SIG-M5 treated with dmso at 0.1 percent for 504 hours (cell line): ENCODE results near the gene ZBTB17.
"Not testable (repeated sequence)": the region's sequence is repeated elsewhere in the genome, so short reads cannot be mapped to it uniquely, and the experiment has no call there.

Source experiments
- DNase-seq: peaks from one replicate; lab custom pipeline; 2025; ENCODE audit not compliant: unreplicated experiment; lab: John Stamatoyannopoulos, UW

ZBTB17 gene

DNA sequence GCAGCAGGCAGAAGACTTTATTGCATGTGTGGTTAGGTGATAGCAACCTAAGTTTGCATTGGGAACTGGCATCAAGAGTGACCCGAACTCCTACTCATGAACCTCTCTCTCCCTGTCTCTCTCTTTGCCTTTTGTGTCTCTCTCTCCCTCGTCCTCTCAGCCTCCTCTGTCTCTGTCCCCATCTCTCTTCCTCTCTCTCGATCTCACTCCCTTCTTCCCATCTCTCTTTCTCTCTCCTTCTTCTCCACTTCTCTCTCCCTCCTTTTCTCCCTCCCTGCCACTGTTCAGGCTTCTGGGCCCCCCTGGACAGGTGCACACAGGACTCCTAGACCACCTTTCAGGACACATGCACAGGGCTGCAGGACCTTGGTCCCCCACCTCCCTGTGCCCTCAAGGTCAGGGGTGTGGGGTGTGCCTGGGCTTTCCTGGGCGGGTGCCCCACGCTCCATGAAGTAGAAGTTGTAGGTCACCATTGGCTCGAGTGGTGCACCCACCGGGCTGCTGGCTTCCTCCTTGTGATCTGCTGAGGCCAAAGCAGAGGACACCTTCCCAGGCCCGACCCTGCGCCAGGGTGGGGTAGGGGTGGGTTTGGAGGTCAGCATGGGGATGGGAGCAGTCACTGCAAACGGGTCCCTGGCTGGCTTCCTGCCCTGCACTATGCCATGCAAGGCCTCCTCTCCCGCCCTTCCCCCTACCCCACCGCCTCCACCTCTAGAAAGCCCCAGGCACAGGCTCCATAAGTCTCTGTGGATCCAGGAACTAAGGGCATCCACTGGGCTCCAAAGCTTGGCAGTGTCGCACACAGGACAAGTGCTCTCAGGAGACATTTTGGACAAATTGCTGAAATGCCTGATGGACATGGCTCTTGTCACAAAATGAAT lies 13.2 kb upstream of the ZBTB17 start:
- DNase-seq, result no peak

DNA sequence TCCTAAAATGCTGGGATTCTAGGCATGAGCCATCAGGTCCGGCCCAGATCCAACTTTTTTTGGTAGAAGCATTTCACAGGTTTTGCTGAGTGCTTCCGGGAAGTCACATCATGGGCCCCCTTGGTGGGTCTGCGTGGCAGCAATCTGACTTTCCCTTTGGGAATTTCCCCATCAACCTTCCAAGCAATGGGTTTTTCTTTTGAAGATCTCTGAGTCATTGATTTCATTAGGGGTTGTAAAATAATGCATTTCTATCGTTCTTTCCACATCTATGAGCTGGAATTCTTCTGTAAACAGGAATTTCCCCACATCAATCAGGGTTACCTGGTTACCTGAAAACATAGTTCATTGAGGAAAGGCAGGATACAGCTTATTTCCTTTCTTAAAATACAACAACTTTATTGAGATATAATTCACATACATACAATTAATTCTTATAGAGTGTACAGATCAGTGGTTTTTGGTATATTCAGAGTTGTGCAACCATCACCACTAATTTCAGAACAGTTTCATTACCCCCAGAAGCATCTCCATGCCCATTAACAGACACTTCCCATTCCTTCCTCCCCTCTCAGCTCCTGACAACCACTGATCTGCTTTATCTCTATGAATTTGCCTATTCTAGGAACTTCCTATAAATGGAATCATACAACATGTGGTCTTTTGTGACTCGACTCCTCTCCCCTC lies 9.9 kb upstream of the ZBTB17 start:
- DNase-seq, result peak; percentile 80

DNA sequence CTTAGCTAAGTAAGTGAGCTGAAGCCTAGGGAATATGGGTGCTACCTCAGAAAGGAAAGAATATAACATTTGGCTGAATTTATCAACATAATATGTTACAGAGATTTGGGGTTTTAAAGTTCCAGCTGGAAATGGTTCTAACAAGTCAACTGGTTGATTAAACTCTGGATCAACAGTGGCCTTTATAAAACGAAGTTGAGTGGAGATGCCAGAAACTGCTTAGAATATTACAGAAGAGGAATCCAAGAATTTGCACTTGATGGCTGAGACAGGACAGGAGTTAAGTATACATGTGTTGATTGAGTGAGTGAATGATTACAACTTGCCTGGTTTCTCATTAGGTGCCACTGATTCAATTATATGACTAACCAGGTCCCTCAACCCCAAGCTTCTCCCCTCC lies 7.4 kb upstream of the ZBTB17 start:
- no peak for DNase-seq

DNA sequence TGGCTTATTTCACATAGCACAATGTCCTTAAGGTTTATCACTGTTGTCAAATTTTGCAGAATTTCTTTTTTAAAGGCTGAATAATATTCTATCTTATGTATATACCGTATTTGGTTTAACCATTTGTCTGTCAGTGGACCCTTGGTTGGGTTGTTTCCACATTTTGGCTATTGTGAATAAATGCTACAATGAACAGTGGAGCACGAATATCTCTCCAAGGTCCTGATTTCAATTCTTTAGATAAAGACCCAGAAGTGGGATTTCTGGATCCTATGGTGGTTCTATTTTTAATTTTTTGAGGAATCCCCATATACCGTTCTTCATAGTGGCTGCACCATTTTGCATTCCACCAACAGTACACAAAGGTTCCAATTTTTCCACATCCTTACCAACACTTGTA lies 5.8 kb upstream of the ZBTB17 start:
- no peak for DNase-seq

DNA sequence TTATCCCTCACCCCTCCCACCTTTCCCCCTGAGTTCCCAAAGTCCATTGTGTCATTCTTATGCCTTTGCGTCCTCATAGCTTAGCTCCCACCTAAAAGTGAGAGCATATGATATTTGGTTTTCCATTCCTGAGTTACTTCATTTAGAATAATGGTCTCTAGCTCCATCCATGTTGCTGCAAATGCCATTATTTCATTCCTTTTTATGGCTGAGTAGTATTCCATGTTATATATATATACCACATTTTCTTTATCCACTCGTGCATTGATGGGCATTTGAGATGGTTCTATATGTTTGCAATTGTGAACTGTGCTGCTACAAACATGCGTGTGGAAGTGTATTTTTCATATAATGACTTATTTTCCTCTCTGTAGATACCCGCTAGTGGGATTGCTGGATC lies 2.0 kb upstream of the ZBTB17 start:
- DNase-seq, result not testable (repeated sequence)

DNA sequence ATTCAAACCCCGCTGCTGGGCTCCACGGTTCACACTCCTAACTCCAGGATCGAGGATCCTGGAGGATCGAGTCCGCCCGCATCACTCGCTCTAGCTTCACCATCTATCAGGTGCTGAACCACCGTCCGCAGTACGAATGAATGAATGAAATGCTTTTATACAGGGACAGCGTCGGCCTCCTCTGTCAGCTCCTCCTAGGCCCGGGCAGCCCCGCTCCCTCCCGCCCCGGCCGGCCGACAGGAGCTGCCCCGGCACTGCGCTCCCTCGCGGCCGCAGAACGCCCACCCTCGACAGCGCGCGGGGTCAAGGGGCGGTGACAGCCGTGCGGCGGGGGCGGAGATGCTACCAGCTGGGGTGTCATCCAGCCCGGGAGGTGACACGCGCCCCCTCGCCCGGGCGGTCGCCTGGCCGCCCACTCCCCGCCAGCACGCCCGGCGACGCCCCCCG lies 520 bp downstream of the ZBTB17 start:
- no peak for DNase-seq

DNA sequence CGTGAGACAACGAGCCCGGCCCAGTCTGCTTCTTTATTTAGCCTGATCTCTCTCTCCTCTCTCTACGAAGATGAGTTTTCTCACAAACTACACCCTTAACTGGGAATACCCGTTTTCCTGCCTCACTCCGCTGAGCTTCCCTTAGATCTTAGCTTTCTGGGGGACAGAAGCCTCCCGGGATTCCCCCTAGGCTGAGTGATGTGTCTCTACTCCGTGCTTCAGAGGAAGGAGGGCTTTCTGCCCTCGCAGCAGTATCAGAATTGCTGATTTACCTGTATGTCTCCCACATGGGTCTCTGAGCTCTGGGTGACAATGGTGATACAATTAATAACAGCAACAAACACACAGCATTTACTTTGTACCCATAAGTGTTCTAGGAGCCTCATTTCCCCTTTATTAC lies 1.0 kb downstream of the ZBTB17 start:
- DNase-seq, result no peak

DNA sequence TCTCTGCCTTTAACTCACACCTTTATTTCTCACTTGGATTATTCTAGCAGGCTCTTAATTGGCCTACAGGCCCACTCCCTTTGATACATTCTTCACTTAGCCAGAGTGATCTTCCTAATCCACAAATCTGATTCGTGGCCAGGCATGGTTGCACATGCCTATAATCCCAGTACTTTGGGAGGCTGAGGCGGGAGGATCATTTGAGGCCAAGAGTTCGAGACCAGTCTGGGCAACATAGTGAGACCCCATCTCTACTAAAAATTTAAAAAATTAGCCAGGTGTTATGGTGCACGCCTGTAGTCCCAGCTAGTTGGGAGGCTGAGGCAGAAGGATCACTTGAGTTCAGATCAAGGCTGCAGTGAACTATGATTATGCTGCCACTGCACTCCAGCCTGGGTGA lies 2.1 kb downstream of the ZBTB17 start:
- no peak for DNase-seq

DNA sequence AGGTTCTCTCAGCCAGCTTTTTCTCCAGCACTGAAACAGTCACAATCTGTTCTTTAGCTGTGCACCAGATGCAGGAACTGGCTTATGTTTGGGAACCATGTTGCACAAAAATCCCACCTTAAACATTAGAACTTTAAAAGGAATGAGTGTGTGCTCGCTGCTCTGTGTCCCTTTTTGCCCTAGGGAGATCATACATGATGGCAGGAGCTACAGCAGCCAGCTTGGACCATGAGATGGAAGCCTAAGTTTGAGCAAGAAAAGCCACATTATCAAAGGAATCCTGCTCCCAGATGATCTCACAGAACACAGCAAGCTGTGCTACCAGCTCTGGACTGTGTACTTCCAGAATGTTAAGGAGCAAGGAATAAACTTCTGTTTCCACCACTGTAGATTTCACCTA lies 3.5 kb downstream of the ZBTB17 start:
- no peak for DNase-seq

DNA sequence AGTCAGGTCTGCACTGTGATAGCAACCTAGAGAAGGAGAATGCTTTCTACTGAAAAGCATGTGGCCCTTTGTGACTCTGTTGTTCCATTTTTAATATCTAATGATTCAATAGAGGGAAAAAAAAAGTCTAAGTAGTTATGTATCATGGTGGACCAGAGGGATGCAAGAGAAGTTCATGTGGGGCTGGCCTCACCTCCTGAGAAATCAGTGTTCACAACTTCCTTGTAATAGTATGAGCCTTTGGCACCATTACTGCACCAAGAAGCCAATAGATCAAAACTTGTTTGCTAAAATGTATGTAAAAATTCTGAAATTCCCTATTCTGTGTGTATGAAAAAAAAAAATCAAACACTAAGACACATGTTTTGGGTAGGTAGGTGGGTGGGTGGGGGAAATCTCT lies 5.0 kb downstream of the ZBTB17 start:
- no peak for DNase-seq

DNA sequence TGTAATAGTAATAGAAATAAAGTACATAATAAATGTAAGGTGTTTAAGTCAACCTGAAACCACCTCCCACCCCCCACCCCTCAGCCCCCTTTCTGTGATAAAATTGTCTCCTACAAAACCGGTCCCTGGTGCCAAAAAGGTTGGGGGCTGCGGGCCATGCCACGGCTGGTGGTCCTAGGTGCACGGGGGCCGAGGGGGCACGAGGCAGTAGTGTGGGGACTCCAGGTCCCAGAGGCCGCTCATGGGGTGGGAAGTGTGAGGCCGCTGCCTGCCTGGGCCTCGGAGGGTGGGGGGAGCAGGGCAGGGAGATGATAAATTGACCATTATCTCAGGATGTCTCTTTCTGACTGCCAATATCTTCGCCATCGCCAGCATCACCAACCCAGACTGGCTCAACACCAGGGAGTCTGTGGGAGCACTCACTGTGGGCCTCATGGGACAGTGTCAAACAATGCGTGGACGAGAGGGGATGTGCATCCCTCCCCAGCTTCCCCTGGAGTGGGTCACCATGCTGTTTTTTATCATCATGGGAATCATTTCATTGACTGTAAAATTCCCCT lies 6.5 kb downstream of the ZBTB17 start:
- DNase-seq, result no peak

DNA sequence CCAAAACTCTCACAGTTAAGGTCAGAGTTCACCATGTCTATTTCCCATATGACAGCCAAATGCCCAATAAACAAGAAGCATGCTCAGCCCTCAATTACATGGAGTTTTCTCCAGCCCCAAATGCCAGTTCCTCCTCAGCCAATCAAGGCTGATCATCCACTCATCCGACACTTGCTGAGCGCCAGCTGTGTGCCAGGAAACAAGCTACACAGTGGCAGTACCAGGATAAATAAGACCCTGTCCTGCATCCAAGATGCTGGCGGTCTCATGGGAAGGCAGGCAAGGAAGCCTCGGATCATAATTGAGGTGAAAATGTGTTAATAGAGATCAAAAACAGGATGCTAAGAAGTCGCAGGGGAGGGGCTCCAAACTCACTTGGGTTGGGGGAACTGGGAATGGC lies 7.7 kb downstream of the ZBTB17 start:
- DNase-seq, result no peak

DNA sequence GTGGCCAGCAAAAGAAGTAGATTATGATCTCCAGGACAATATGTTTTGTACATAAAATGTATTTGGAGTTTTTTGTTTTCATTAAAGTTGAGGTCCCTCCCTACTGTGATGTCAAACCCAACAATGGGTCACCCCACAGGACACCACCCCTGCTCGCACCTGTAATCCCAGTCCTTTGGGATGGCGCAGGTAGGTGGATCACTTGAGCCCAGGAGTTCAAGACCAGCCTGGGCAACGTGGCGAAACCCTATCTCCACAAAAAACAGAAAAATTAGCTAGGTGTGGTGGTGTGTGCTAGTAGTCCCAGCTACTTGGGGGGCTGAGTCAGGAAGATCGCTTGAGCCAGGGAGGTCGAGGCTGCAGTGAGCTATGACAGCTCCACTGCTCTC lies 9.0 kb downstream of the ZBTB17 start:
- DNase-seq, result no peak

DNA sequence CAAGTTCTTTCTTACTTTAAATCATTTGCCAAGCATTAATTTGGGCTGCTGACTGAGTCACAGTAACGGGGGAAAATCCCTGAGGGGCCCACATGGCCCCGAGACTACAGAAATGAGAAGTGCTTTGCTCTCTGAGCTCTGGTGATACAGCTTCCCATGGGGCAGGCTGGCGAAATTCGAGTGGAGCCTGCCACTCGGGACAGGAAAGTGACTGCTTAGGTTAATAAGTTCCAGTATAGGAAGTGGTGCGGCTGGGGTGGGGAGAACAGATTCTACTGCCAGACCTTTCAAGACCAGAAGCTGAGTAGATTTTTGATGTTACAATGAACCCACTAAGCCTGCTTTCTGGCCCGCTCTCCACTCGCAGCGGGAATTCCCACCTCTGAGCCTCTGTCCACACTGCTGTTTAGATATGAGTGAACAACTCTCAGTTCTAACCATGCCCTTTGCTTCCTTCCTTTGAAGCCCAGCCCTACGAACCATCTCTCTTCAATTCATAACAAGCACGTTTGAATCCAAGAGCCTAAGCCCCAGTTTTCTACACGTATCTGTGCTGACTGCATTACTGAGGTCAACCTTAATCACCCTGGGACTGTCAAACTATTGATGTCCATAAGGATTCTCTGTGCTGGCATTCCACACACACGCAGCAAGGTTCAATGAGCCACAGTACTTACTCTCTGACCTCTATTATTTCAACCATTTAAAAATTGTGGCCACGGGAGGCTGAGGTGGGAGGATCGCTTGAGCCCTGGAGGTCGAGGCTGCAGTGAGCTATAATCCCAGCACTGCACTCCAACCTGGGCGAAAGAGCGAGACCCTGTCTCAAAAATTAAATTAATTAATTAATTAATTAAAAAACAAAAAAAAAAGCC lies 9.6 kb downstream of the ZBTB17 start:
- DNase-seq, result peak; percentile 12

DNA sequence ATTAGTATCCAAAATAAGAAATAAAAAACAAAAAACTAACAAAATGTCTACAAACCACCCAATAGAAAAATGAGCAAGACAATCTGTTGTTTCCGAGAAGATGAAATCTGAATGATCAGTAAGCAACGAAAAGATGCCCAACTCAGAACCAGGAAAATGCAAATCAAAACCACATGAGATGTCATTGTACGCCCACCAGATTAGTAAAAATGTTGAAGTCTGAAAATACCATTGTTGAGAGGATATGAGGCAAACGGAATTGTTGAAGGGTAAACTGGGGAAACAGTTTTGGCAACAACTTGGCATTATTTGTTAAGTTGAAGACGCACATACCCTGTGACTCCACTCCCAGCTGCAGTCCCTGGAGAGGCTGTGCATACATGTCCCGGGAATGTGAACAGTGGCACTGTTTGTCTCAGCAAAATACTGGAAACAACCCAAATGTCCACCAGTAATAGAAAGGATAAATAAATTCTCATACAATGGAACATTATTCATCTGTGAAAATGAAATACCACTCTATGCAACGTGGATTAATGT lies 10.6 kb downstream of the ZBTB17 start:
- DNase-seq, result no peak

DNA sequence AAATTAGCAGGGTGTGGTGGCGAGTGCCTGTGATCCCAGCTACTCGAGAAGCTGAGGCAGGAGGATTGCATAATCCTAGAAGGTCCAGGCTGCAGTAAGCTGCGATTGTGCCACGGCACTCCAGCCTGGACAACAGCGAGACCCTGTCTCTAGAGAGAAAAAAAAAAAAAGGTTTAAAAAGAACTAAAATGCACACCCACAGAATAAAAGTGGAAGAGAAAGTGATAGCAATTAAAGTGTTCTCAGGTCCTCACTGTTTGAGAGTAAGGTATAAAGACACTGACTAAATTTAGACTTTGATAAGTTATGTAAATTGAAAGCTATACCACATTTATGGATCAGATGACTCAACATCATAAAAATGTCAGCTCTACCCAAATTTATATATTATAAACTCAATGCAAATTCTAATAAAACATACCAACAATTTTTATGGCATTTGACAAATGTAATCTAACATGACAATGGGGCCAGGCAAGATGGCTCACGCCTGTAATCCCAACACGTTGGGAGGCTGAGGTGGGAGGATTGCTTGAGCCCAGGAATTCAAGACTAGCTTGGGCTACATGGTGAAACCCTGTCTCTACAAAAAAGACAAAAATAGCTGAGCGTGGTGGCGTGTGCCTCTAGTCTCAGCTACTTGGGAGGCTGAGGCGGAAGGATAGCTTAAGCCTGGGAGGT lies 11.8 kb downstream of the ZBTB17 start:
- DNase-seq, result no peak

DNA sequence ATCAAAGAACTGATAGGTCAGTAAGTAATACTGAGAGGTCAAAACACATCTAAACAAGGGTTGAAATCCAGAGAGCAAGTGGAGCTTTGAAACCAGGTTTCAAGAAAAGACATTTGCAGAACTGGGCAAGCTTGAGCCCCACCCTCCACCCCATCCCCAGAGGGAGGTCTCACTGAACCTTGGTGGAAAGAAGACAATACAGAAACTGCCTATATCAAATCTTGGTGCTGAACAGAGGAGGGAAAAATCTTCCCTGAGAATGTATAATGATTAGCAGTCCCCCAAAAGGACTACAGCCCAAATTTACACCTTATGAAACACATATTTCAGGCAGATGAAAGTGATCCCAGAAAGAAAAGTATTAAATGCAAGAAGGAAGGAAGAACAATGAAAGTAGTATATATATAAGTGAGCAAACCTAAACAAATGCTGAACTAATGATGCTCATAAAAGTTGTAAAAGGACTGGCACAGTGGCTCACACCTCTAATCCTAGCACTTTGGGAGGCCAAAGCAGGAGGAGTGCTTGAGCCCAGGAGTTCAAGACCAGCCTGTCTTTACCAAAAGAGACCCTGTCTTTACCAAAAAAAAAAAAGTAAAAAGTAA lies 12.4 kb downstream of the ZBTB17 start:
- DNase-seq, result no peak

DNA sequence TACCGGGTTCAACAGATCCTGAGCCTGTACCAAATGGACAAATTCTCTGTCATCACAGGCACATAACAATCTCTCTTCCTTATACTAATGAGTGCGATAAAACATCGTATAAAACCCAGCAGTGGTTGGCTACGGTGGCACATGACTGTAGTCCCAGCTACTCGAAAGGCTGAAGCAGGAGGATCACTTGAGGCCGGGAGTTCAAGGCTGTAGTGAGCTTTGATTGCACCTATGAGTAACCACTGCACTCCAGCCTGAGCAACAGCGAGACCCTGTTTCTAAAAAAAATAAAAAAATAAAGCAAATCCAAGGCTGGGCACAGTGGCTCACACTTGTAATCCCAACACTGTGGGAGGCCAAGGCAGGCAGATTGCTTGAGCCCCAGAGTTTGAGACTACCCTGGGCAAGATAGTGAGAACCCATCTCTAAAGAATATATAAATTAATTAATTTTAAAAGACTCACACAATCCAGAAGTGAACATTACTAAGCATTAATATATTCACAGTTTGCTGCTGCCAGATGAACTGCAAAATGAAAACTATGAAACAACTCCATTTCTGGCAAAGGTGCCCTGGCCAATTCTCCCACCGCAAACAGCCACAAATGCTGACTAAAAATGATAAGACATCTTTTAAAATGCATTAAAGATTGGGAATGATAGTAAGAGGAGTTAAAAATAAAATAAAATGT lies 13.1 kb downstream of the ZBTB17 start:
- DNase-seq, result no peak

DNA sequence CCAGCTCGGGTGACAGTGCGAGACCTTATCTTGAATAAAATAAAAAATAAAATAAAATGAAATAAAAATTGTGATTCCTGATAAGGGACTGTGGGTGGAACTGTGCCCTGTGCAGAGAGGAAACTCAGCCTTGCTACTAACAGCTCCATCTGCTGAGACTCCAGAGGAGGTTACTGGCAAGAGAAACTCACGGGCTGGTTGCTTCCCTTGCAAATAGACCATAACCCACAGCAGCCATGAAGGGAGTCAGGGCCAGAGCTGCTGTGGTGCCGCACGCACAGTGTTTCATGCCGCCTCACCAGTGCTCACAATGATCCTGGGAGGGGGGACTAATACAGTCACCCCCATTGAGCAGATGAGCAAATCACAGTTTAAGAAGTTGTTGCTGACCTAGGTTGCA lies 13.7 kb downstream of the ZBTB17 start:
- no peak for DNase-seq
